Transverse colon (tissue), 4 donors: Measurements from ENCODE around the gene OR10T2. TPM values are rescaled to one million over a fixed set of nuclear protein-coding genes. Genes with fewer than 3 reads are reported as not detected.
"Not testable (repeated sequence)": the region's sequence is repeated elsewhere in the genome, so short reads cannot be mapped to it uniquely, and the experiment has no call there.

Source experiments
- DNase-seq: peaks from one replicate; pipeline ENCODE4 v3.0.0-alpha.2; 2019
- H3K27ac ChIP-seq, 4 donors: fragments of 200-600 bp; sonication (generic); 2 replicates each; pipeline ENCODE4 v1.5.1; 2016 to 2018; ENCODE audit warnings: inconsistent platforms in 4 of 4
- H3K27me3 ChIP-seq: fragments of 200-600 bp; sonication (generic); 2 replicates; pipeline ENCODE4 v1.5.1; 2017; ENCODE audit warnings: inconsistent platforms
- H3K36me3 ChIP-seq, 4 donors: fragments of 200-600 bp; sonication (generic); 2 replicates each; pipeline ENCODE4 v1.5.1; 2017 to 2019; ENCODE audit warnings: inconsistent platforms in 4 of 4
- H3K4me1 ChIP-seq, 4 donors: fragments of 200-600 bp; sonication (generic); 2 replicates each; pipeline ENCODE4 v1.5.1; 2017 to 2020; ENCODE audit warnings: inconsistent platforms in 4 of 4
- H3K4me3 ChIP-seq, 4 donors: fragments of 200-600 bp; sonication (generic); 1 replicate in 1 of 4; 2 replicates in 3 of 4; pipeline versions ENCODE4 v1.5.1 to v1.6.1; 2017 to 2019; ENCODE audit warnings: inconsistent platforms in 4 of 4
- H3K9me3 ChIP-seq, 2 donors: fragments of 200-600 bp; sonication (generic); 2 replicates each; pipeline ENCODE4 v1.5.1; 2017 to 2019; ENCODE audit warnings: inconsistent platforms in 2 of 2
- CTCF ChIP-seq, 5 experiments: fragments of 200-600 bp in 3 of 5; fragments of 450-650 bp in 2 of 5; sonication (generic) in 3 of 5; IDR thresholded peaks; 1 replicate in 2 of 5; 2 replicates in 3 of 5; pipeline ENCODE4 v1.5.1; 2016 to 2017; ENCODE audit warnings: antibody characterized with exemption in 5 of 5, inconsistent platforms in 3 of 5, mild to moderate bottlenecking in 2 of 5, moderate library complexity in 1 of 5
- EP300 ChIP-seq: sonication (generic); formaldehyde crosslinking; IDR thresholded peaks from one replicate; pipeline ENCODE4 v1.6.1; 2017; ENCODE audit warnings: antibody characterized with exemption, low read depth
- POLR2A ChIP-seq: fragments of 450-650 bp; IDR thresholded peaks from one replicate; pipeline ENCODE4 v1.6.1; 2016; ENCODE audit warnings: antibody characterized with exemption, mild to moderate bottlenecking, moderate library complexity
- POLR2AphosphoS5 ChIP-seq, 3 donors: sonication (generic); formaldehyde crosslinking; IDR thresholded peaks; one replicate each; pipeline ENCODE4 v1.6.1; 2016; ENCODE audit warnings: antibody characterized with exemption in 3 of 3
- WGBS, 2 donors: methylation state at CpG; one replicate each; pipeline ENCODE4 v1.1.5; 2018; ENCODE audit warnings: low coverage in 1 of 2; 5-methylcytosine and 5-hydroxymethylcytosine counted together
- in situ Hi-C, 4 donors: fragments of 200-750 bp; cut with MboI; loops; one replicate each; pipeline versions ENCODE4 v1.15.0 to v1.15.1; 2017; ENCODE audit warnings: low sequenced_read_pairs in 3 of 4, low pct_ligation_motif_present in 1 of 4, low pct_unique_long_range_greater_than_20kb in 1 of 4
- intact Hi-C: fragments of 100-400 bp; cut with DNase I; formaldehyde crosslinking; loops from one replicate; pipeline ENCODE4 v1.15.1; 2023; ENCODE audit warnings: low total_unique reads
- total RNA-seq, 4 donors: library from RNA; depleted of rRNA; stranded (reverse); fragments of >200 nt; gene quantifications; one replicate each; pipeline ENCODE4 v1.1.0, GENCODE V29; 2016

The OR10T2 gene
- total RNA-seq, 4 donors from 2014 or later: not detected

DNA sequence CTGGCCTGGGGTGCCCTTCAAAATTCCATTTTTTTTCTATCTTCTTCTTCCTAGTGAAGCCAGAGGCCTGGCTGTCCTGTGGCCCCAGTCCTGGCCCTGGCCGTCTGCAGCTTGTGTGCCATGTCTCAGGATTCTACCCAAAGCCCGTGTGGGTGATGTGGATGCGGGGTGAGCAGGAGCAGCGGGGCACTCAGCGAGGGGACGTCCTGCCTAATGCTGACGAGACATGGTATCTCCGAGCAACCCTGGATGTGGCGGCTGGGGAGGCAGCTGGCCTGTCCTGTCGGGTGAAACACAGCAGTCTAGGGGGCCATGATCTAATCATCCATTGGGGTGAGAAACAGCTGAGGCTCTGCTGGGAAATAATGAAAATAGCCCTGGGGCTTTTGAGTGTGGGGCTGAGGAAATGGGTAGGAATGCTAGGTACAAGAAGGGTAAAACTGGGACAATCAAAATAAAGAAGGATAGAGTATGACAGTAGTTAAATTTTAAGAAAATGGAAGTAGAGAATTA lies 43.4 kb downstream of the OR10T2 start:
- H3K4me3 ChIP-seq: no peak overlapping the region
- no peaks in the 10 kb centered on the region for H3K36me3 ChIP-seq
- in situ Hi-C loops (no loop called here), intact Hi-C loops (no loop called here)
- no peak for DNase-seq
- no peaks in the 10 kb centered on the region for H3K27me3 ChIP-seq
- no peak overlapping the region for H3K27ac ChIP-seq
- H3K9me3 ChIP-seq: no peaks in the 10 kb centered on the region
- WGBS, 2 donors: 83% methylated on average over 10 of the region's 10 CpGs; no CpG with 5 or more reads in 1 of the 2 donors
- TF ChIP-seq POLR2A: no peak
- no peak for TF ChIP-seq EP300
- no peak for TF ChIP-seq CTCF (IDR thresholded peaks at IDR 0.05)
- no peak for TF ChIP-seq POLR2AphosphoS5 (IDR thresholded peaks at IDR 0.05)
- no peaks in the 10 kb centered on the region for H3K4me1 ChIP-seq

GRCh38 chr1:158354255-158354654 lies 45.0 kb downstream of the OR10T2 start:
- TF ChIP-seq CTCF (IDR thresholded peaks at IDR 0.05) (no peak), EP300 (no peak), POLR2A (no peak), POLR2AphosphoS5 (IDR thresholded peaks at IDR 0.05) (no peak)
- Histone ChIP-seq H3K27me3 (no peaks in the 10 kb centered on the region), H3K4me3 (no peak overlapping the region), H3K4me1 (no peaks in the 10 kb centered on the region), H3K36me3 (no peaks in the 10 kb centered on the region), H3K27ac (no peak overlapping the region), H3K9me3 (no peaks in the 10 kb centered on the region)
- DNase-seq: no peak
- 80% methylated on average over 2 of the region's 2 CpGs; no CpG with 5 or more reads in 1 of the 2 donors for WGBS, 2 donors
- intact Hi-C loops: no loop called here
- in situ Hi-C loops: no loop called here

DNA sequence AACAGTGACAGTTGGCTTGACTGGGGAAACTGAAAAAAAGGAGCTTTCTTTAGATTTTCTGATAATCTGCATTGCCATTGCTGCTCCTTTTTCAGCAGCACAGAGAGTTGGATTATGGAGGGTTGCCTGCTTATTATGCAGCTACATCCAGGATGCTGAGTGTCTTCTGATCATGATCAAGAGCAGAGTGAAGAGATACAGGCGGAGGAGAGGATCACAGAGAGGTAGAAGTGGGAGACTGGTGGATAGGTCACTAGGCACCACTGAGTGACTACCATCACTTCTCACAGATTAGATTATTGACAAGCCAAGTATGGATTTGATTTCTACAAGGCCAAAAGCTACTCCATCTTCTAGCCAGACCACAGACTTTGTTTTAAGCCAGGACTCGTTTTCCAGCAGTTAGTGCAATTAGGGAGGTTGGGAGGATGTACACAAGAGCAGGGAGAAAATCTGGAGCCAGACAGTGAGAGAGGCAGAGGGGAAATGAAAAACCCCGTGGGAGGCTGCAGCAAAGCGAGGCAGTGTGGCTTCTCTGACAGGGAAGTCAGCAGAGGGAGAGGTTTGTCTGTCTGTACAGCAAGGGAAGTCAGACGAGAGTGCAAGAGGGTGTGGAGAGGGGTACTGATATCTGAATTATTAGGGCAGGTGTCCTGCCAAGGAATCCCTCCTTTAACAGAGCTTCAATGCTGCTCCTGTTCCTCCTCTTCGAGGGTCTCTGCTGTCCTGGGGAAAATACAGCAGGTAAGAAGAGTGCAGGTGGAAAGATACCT lies 45.8 kb downstream of the OR10T2 start, which contains the start of gene CD1E:
TSS of gene CD1E (plus strand) at position 592 of the 773 bp plus-strand sequence. CDS start at position 687, 95 bp downstream.
- Histone ChIP-seq H3K4me1 (no peaks in the 10 kb centered on the region), H3K27ac (no peak within 1 kb of the TSS), H3K27me3 (no peaks in the 10 kb centered on the region), H3K36me3 (no peaks in the 10 kb centered on the region), H3K9me3 (no peaks in the 10 kb centered on the region), H3K4me3 (no peak within 1 kb of the TSS)
- in situ Hi-C loops: no loop called here
- intact Hi-C loops: no loop called here
- DNase-seq: no peak
- TF ChIP-seq POLR2A: no peak
- TF ChIP-seq EP300: no peak
- no peak for TF ChIP-seq CTCF (IDR thresholded peaks at IDR 0.05)
- 14 to 45% methylated on average over 4 to 6 of the region's 6 CpGs for WGBS, 2 donors

DNA sequence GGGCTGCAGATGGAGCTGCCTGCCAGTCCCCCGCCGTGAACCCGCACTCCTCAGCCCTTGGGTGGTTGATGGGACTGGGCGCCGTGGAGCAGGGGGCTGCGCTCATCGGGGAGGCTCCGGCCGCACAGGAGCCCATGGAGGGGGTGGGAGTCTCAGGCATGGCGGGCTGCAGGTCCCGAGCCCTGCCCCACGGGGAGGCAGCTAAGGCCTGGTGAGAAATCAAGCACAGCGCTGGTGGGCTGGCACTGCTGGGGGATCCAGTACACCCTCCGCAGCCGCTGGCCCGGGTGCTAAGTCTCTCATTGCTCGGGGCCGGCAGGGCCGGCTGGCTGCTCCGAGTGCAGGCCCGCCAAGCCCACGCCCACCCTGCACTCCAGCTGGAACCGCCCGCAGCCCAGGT lies 50.3 kb downstream of the OR10T2 start:
- in situ Hi-C loops, H3K27me3 ChIP-seq, H3K9me3 ChIP-seq, H3K4me1 ChIP-seq, intact Hi-C loops, H3K36me3 ChIP-seq, DNase-seq, H3K4me3 ChIP-seq, H3K27ac ChIP-seq: not testable (repeated sequence)
- WGBS, 2 donors: 96% methylated on average over 21 of the region's 24 CpGs; no CpG with 5 or more reads in 1 of the 2 donors

Other genes starting within 250 kb of the OR10T2 start
- gene CD1D, start 218.6 kb downstream of the OR10T2 start, total RNA-seq: 10 to 100 TPM in 1 of 4 donors, 1 to 10 TPM in 3; 1.4 to 11.2 (median 4.1) TPM
- gene CD1A, start 145.0 kb downstream of the OR10T2 start, total RNA-seq: not detected
- gene CD1C, start 109.5 kb downstream of the OR10T2 start, total RNA-seq: 1 to 10 TPM in 2 of 4 donors, not detected in 2; 2.1 to 7.1 TPM
- not detected for gene CD1B, start 67.9 kb downstream of the OR10T2 start, total RNA-seq
- gene CD1E, start 45.6 kb downstream of the OR10T2 start, total RNA-seq: not detected
- gene OR10K2, start 26.8 kb upstream of the OR10T2 start, total RNA-seq: not detected
- not detected for gene OR10K1, start 62.4 kb upstream of the OR10T2 start, total RNA-seq
- gene OR10R2, start 72.8 kb upstream of the OR10T2 start, total RNA-seq: not detected
- not detected for gene OR6Y1, start 154.9 kb upstream of the OR10T2 start, total RNA-seq
- not detected for gene OR6P1, start 171.1 kb upstream of the OR10T2 start, total RNA-seq
- gene OR10X1, start 180.4 kb upstream of the OR10T2 start, total RNA-seq: not detected
- gene OR10Z1, start 205.8 kb upstream of the OR10T2 start, total RNA-seq: not detected